Stimulated activated CD4-positive, alpha-beta T cell treated with anti-CD3 and anti-CD28 coated beads, TNF-alpha, amount 100 ng/mL, for 24 hours (primary cell): ENCODE results near the gene MRPL37.
"Not testable (repeated sequence)": the region's sequence is repeated elsewhere in the genome, so short reads cannot be mapped to it uniquely, and the experiment has no call there.

ENCODE experiments used
- DNase-seq, 3 experiments: peaks; one replicate each; pipeline ENCODE4 v3.0.0-alpha.2; 2020; ENCODE audit warnings: low read depth in 3 of 3

Gene MRPL37

GRCh38 chr1:54172614-54173599, 27.1 kb upstream of the MRPL37 start:
- DNase-seq, result no peak

GRCh38 chr1:54173681-54174080, 26.3 kb upstream of the MRPL37 start:
- no peak for DNase-seq

GRCh38 chr1:54174106-54174505, 25.9 kb upstream of the MRPL37 start:
- no peak for DNase-seq

- no peak for DNase-seq
These were observed 23.2 kb upstream of the MRPL37 start for GRCh38 chr1:54176621-54177327.

- DNase-seq, result no peak
These were observed 22.2 kb upstream of the MRPL37 start for GRCh38 chr1:54177726-54178125.

- DNase-seq, result no peak
These were observed 21.5 kb upstream of the MRPL37 start for GRCh38 chr1:54178296-54179070.

GRCh38 chr1:54180701-54181360, 19.1 kb upstream of the MRPL37 start:
- DNase-seq, result no peak

- no peak for DNase-seq
These were observed 13.9 kb upstream of the MRPL37 start for GRCh38 chr1:54186056-54186455.

- no peak for DNase-seq
These were observed 11.7 kb upstream of the MRPL37 start for GRCh38 chr1:54188291-54188690.

- no peak for DNase-seq
These were observed 9.4 kb upstream of the MRPL37 start for GRCh38 chr1:54190526-54190925.

- DNase-seq, result no peak
These were observed 8.4 kb upstream of the MRPL37 start for GRCh38 chr1:54191525-54191924.

- DNase-seq, result no peak
These were observed 6.5 kb upstream of the MRPL37 start for GRCh38 chr1:54193453-54193852.

- no peak for DNase-seq
These were observed 709 bp upstream of the MRPL37 start for GRCh38 chr1:54199151-54199764.

- DNase-seq, result no peak
These were observed 591 bp downstream of the MRPL37 start for GRCh38 chr1:54200519-54200997.

GRCh38 chr1:54204199-54204598, 4.2 kb downstream of the MRPL37 start:
- no peak for DNase-seq

GRCh38 chr1:54207287-54207686, 7.3 kb downstream of the MRPL37 start:
- DNase-seq, result no peak

- DNase-seq, result not testable (repeated sequence)
These were observed 7.9 kb downstream of the MRPL37 start for GRCh38 chr1:54207896-54208295.

- DNase-seq, result no peak
These were observed 12.9 kb downstream of the MRPL37 start for GRCh38 chr1:54212872-54213271.

- DNase-seq, result no peak
These were observed 15.6 kb downstream of the MRPL37 start for GRCh38 chr1:54215523-54215922.

GRCh38 chr1:54218883-54219687, 19.1 kb downstream of the MRPL37 start:
- no peak for DNase-seq
